T-helper 9 cell (primary cell): ENCODE results near the gene MZF1.
"Not testable (repeated sequence)": the region's sequence is repeated elsewhere in the genome, so short reads cannot be mapped to it uniquely, and the experiment has no call there.

Experiments used
- DNase-seq: peaks from one replicate; pipeline ENCODE4 v3.0.0-alpha.2; 2020

The MZF1 gene

DNA sequence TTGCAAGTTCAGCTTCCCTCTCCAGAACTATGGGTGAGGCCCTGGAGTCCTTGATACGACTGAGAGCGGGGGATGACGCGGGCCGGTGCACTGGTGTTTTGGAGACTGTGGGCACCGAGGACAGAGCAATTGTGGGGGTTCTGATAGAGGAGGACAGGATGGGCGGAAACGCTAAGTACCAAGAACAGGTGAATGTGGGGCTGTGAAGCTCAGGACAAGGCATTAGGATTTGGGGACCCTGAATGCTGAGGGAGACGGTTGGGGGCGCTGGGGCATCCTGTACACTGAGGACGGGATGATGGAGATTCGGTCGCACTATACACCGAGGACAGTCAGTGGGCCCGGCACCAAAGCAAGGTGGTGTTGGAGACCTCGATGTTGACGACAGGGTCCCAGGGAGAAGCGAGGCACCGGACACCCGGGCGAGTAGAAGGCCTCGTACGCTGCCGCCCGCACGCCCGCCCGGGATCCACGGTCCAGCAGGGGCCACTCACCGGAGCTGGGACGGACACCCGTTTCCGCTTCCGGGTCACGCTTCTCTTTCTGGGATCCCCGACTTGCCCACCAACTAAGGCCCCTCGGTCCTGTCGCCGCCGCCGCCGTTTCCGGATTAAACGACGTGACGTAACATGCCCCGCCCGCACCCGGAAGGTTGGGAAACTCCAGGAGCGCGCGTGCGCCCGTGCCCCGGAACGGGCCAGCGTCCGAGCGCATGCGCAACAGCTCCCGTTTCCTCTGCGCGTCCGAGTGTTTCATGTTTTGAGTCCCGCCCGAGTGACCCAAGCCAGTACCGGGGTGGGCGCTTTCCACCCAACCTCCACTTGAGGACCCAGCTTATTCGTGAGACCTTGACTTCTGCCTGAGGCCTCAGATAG lies 18.4 kb downstream of the MZF1 start, which contains the start of gene CHMP2A:
TSS of gene CHMP2A (minus strand) at position 612 of the 875 bp plus-strand sequence. CDS start 893 bp downstream, outside the sequence.
- peak; percentile 98 for DNase-seq

DNA sequence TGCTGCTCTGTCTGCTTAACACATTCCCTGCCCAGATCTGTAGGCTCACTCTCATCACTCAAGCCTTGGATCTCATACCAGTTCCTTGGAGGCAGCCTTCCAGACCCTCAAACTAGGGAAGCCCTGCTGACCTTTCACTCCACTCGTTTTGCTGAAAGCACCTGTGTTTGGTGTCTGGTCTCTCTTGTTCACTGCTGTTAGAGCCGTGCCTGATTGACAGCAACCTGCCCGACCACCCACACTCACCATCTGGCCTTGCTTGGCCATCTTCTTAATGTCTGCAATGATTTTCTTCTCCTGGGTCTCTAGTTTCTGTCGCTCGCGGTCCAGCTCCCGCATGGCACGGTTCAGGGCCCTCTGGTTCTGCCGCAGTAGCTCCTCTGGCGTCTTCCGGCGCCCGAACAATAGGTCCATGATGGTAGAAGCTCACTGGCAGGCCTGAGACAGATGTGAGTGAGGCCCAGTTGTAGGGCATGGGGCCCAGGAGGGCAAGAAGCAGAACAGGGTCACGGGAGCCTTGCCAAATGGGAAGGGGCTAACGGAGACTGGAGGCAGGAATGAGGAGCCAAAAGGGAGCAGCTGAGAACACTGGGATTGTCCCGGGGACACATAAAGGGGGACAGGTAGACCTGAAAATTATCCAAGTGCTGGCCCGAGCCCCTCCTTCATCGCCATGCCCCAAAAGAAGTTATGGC lies 19.2 kb downstream of the MZF1 start:
- no peak for DNase-seq

DNA sequence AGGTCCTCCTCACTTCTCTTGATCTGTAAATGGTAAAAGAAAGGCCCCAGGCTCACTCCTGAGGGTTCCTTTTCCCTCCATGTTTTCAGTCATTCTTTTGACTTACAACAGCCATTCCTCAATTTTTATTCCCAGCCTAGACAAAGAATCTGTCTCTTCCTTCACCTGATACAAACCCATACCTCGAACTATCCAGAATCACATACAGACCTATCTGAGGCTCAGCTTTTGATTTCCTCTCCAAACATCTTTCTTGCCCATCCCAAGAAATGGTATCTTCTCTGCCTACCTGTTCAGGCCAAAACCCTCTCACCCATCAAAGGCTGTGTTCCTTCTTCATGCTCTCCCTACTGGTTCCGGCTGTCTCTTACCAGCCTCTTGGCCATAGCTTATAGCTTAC lies 20.5 kb downstream of the MZF1 start:
- DNase-seq = no peak

DNA sequence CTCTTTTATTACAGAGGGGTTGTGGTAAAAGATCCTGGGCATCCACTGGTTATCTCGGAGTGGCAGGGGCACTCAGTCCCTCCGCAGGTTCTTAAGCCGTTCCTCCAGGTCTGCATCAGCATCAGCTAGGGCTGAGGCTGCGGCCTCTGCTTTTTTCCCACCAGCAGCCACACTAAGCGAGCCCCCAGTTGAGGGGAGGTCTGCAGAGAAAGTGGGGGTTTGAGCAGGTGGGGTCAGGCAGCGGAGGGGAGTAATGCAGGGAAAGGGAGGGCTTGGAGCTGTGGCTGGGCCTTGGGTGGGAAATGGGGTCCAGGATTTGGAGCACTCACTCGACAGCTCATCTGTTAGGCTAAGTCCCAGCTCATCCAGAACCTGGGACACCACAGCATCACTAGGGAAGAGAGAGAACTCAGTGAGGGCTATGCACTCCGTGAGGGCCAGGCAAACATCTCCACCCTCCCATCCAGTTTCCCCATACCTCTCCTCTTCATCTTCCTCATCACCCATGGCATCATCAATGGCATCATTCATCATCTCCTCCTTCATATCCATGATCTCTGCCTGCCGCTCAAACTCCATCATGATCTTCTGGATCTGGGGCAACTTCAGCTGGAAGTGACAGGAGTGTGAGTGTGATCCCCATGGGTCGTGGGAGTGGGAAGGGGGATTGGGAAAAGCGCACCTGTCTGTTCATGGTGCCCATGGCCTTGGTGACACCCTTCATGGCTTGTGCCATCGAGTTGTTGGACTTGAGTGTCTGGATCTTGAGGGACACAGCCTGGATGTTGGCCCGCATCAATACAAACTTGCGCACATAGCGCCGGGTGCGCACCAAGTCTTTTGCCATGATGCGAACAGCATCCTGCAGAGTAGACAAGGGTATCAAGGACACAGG lies 21.3 kb downstream of the MZF1 start:
- DNase-seq = no peak

DNA sequence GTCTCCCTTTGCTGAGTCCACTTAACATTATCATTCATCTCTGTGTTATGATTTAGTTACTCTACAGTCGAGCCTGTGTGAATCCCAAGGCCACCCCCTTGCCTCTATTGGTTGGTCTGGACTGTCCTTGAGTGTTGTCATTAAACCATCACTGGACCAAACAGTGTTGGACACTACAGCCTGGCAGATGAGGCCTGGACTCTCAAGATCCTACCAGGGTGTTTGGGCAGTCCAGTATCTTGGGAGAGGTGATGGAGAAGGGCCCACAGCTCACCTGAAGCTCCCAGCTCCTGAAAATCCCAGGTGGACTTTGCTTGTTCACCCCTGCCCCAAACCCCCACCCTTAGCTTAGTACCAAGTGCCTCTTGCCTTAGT lies 22.0 kb downstream of the MZF1 start:
- no peak for DNase-seq

DNA sequence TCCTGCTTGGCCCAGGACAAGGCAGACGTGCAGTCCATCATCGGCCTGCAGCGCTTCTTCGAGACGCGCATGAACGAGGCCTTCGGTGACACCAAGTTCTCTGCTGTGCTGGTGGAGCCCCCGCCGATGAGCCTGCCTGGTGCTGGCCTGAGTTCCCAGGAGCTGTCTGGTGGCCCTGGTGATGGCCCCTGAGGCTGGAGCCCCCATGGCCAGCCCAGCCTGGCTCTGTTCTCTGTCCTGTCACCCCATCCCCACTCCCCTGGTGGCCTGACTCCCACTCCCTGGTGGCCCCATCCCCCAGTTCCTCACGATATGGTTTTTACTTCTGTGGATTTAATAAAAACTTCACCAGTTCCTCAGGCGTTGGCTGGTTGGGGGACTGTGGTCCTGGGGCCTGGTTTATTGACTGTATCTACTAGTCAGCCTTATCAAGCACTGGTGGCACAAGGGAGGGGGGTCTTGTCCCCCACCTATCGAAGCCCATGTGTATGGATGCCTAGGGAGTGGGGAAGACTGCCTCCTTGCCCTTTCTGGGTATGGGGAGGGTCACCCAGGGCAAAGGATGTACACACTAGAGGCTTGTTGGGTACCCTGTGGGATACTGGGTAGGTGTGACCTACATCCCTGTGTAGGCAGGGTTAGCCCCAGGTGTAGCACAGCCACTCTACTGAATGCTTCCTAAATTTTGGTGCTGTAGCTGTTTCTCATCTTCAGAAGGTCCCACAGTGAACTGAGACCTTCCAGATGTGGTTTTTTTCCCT lies 22.6 kb downstream of the MZF1 start:
- DNase-seq = no peak

DNA sequence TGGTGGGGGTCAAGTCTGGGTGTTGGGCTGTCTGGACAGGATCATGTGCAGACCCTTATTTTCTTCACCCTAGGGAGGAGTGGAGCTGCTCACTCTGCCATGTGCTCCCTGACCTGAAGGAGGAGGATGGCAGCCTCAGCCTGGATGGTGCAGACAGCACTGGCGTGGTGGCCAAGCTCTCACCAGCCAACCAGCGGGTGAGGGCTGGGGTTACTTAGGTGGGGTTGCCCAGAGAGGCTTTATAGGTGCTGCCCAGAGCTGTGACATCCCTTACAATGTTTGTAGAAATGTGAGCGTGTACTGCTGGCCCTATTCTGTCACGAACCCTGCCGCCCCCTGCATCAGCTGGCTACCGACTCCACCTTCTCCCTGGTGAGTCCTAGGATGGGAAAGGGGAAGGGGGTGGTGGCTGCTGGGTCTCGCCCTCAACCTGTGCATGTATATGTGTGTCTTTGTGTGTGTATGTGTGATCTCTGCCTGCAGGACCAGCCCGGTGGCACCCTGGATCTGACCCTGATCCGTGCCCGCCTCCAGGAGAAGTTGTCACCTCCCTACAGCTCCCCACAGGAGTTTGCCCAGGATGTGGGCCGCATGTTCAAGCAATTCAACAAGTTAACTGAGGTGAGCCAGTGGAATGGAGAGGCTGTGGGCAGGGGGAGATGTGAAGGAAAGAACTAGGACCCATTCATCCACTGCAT lies 23.3 kb downstream of the MZF1 start:
- no peak for DNase-seq

DNA sequence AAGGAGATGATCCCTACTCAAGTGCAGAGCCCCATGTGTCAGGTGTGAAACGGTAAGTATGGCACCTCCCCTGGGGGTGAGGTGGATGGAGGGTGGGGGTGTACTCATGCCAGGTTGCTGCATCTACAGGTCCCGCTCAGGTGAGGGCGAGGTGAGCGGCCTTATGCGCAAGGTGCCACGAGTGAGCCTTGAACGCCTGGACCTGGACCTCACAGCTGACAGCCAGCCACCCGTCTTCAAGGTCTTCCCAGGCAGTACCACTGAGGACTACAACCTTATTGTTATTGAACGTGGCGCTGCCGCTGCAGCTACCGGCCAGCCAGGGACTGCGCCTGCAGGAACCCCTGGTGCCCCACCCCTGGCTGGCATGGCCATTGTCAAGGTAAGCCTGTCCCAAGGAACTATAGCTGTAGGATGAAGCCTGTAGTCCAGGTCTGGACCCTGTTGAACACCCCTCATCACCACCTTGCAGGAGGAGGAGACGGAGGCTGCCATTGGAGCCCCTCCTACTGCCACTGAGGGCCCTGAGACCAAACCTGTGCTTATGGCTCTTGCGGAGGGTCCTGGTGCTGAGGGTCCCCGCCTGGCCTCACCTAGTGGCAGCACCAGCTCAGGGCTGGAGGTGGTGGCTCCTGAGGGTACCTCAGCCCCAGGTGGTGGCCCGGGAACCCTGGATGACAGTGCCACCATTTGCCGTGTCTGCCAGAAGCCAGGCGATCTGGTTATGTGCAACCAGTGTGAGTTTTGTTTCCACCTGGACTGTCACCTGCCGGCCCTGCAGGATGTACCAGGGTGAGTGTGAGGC lies 24.1 kb downstream of the MZF1 start:
- no peak for DNase-seq

DNA sequence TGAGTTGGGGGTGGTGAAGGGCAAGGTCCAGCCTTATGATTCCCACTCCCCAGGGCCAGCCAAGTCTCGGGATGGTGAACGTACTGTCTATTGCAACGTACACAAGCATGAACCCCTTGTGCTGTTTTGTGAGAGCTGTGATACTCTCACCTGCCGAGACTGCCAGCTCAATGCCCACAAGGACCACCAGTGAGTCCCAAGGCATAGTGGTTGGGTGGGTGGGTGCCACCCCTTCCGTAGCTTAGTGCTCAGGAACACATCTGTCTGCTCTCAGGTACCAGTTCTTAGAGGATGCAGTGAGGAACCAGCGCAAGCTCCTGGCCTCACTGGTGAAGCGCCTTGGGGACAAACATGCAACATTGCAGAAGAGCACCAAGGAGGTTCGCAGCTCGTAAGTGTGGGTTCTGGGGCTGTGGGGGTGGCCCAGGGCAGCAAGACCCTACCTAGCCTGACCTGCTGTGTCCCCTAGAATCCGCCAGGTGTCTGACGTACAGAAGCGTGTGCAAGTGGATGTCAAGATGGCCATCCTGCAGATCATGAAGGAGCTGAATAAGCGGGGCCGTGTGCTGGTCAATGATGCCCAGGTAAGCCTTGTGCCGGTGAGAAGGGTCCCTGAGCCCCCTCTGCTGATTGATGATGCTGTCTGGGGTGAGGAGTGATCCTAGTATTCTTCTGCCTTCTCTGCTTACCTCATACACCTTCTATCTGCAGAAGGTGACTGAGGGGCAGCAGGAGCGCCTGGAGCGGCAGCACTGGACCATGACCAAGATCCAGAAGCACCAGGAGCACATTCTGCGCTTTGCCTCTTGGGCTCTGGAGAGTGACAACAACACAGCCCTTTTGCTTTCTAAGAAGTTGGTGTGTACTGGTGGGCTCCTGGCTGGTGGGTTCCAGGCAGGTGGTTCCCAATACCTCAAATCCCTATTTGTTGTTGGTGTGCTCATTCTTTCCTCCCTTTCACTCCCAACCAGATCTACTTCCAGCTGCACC lies 25.5 kb downstream of the MZF1 start:
- no peak for DNase-seq

DNA sequence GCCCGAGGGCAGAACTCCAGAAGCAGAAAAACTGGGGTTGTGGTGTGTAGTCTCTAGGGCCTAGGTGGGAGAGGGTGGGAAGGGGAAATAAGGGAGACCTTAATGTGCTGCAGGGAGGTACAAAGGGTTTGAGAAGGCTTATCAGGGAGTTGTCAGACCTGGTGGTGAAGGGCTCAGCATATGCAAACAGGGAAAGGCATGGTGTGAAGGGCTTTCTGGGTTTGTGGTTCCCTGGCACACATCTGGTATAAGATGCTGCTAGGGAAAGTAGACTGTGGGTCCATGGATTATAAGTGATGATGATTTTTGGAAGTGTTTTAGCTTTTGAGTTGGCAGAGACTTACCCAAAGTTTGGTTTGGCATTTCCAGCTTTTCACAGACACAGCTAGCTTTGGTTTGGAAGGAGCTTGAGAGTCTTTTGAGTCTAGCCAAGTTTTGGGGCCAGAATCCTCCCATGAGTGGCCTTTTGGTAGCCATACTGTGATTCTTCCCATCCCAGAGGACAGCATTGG lies 27.1 kb downstream of the MZF1 start:
- no peak for DNase-seq

DNA sequence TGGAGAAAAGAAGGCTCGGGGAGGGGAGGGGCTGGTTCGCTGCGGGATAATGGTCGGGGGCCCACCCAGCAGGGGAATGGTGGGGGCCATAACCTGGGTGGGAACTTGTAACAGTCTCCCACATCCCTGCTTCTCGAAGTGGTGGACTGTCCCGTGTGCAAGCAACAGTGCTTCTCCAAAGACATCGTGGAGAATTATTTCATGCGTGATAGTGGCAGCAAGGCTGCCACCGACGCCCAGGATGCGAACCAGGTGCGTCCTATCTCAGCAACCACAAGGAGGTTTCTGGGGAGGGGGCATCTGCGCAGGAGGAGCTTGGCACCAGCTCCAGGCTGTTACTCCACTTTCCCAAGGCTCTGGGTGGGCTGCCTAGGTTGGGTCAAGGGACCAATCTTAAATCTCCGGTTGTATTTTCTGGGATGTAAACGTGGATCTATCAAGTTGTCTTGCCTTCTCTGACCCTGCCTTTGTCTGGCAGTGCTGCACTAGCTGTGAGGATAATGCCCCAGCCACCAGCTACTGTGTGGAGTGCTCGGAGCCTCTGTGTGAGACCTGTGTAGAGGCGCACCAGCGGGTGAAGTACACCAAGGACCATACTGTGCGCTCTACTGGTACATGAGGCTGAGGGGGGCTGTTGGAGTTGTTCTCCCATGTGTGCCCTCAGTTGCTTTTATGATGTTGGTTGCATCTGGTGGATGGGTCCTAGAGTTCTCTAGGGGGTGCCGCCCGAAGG lies 27.7 kb downstream of the MZF1 start:
- no peak for DNase-seq

DNA sequence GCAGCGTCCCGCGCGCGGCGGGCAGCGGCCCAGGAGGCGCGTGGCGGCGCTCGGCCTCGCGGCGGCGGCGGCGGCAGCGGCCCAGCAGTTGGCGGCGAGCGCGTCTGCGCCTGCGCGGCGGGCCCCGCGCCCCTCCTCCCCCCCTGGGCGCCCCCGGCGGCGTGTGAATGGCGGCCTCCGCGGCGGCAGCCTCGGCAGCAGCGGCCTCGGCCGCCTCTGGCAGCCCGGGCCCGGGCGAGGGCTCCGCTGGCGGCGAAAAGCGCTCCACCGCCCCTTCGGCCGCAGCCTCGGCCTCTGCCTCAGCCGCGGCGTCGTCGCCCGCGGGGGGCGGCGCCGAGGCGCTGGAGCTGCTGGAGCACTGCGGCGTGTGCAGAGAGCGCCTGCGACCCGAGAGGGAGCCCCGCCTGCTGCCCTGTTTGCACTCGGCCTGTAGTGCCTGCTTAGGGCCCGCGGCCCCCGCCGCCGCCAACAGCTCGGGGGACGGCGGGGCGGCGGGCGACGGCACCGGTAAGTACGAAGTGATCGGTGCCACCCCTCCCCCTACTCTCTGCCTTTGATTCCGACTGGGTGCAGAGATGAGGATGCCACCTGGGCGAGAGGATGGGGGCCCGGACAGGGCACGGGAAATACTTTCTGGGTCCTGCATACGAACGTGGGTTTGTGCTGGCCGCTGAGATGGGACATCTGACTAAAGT lies 28.4 kb downstream of the MZF1 start:
- DNase-seq = peak; percentile 68

DNA sequence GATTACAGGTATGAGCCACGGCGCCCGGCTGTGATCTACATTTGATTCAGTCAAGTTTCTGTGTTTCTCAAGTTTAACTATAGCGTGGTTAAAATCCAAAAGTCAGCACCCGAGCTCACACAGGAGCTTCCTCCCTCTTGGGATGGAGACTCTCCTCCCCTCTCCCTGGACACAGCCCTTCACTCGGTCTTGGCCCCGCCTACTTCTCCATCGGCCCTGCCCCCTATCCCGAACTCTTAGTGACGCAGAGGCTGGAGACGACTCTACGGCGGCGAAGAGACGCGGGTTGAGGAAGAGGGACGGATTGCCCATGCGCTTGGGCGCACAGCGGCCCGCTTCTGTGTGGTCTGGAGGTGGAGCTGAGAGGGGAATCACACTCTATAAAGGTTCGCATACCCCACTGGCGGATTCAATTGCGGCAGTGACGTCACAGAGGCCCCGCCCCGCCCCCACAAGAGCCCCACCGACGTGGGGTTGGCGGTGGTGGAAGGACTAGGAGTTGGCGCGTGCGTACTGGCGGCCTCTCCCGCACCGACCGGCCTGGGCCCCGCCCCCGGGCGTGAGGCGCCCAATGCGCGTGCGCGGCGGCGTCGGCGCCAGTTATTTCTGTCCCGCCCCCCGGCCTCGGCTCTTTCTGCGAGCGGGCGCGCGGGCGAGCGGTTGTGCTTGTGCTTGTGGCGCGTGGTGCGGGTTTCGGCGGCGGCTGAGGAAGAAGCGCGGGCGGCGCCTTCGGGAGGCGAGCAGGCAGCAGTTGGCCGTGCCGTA lies 29.1 kb downstream of the MZF1 start, which contains the start of gene TRIM28:
TSS of gene TRIM28 (plus strand) at position 239 of the 765 bp plus-strand sequence. CDS start 694 bp downstream, outside the sequence.
- DNase-seq = peak; percentile 100

DNA sequence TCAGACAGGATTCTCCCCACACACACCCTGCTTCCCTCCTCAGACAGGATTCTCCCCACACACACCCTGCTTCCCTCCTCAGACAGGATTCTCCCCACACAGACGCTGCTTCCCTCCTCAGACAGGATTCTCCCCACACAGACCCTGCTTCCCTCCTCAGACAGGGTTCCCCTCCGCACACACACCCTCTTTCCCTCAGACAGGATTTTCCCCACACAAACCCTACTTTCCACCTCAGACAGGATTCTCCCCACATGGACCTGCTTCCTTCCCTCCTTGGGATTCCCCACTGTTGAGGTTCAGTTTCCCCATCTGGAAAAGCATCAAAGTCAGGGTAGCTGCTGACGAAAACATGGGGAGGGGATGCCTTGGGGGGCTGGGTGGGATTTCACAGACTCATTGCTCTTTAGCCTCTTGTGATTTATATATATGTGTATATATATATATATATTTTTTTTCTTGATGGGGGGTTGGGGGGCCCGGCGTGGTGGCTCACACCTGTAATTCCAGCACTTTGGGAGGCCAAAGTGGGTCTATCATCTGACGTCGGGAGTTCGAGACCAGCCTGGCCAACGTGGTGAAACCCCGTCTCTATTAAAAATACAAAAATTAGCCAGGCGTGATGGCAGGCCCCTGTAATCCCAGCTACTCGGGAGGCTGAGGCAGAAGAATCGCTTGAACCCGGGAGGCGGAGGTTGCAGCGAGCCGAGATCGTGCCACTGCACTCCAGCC lies 30.3 kb downstream of the MZF1 start:
- not testable (repeated sequence) for DNase-seq

DNA sequence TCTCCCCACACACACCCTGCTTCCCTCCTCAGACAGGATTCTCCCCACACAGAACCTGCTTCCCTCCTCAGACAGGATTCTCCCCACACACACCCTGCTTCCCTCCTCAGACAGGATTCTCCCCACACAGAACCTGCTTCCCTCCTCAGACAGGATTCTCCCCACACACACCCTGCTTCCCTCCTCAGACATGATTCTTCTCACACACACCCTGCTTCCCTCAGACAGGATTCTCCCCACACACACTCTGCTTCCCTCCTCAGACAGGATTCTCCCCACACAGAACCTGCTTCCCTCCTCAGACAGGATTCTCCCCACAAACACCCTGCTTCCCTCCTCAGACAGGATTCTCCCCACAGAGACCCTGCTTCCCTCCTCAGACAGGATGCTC lies 34.0 kb downstream of the MZF1 start:
- DNase-seq = not testable (repeated sequence)
